ENCODE data around the gene NUP54. TPM values are rescaled to one million over a fixed set of nuclear protein-coding genes. Genes with fewer than 3 reads are reported as not detected.
A peak's percentile ranks its signal among the peaks of the same experiment; 100 is the strongest.

The NUP54 gene
- total RNA-seq, 2 donors from 2014 or later = 63.6 to 72.8 TPM

DNA sequence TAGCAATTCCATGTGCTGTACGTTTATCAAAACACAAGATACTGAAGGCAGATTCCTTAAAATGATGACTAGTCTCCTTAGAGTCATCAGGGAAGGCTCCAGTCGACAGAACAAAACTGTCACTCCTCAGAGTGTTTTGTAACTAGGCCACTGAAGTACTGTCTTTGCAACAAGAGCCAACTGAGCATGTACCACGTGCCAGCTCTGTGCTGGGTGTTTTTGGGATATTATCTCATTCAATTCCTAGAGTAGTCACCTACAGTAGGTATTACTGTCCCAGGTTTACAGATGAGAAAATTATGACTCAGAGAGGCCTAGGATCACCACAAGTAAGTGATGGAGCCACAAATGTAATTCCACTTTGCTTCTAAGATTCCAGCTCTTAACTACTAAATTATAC, 18.3 kb upstream of the NUP54 start:
- ATAC-seq = no peak

DNA sequence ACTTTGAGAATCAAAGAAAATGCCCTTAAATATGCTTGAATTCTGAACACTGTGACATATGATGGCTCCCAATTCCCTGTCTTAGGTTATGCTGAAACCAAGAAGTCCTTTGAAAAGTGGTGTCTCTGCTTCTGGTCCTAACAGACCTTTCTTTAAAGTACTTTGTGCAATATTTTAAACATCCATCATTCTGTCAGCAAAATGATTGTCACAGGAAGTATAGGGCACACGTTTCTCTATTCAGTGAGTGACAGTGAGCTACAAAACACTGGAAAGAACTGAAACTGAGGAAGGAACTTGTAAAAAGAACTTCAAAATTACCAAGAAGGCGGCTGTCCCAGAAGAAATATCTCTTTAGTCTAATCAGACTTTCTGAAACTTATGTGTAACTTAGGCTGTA, 12.2 kb upstream of the NUP54 start:
- H3K36me3 Mint-ChIP-seq = peaks cover 0 to 1% of the 10 kb centered on the region in 2 donors
- peaks cover 0 to 3% of the 10 kb centered on the region in 2 donors for H3K9me3 Mint-ChIP-seq
- no peak for DNase-seq (ENCODE audit: low spot score in 2 of 2)
- ATAC-seq = no peak
- H3K27ac Mint-ChIP-seq = no peak overlapping the region

More for the DNA sequence above, 18.3 kb upstream of the NUP54 start:
- DNase-seq (ENCODE audit: low spot score in 2 of 2) = no peak
- Mint-ChIP-seq H3K9me3 (no peaks in the 10 kb centered on the region), H3K36me3 (no peaks in the 10 kb centered on the region), H3K27ac (no peak overlapping the region)

DNA sequence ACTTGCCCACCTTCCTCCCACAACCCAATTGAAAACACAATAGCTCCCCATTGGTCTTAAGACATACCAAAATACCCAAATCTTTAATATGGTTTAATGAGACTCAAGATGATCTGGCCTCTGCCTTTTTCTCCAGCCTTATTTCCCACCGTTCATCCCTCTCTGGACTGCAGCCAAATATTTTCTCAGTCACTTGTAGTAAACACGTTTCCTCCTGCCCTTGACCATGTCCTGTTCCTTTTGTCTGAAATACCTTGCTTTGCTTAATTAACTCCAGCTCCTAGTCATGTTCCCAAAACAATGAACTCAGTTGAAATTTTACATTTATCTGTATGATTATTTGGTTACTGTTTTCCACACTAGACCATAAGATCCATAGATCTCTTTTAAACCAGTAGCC, 8.4 kb upstream of the NUP54 start:
- H3K36me3 Mint-ChIP-seq = peaks cover 0 to 8% of the 10 kb centered on the region in 2 donors
- ATAC-seq (no peak), DNase-seq (ENCODE audit: low spot score in 2 of 2) (no peak)
- peaks cover 3 to 9% of the 10 kb centered on the region in 2 donors for H3K9me3 Mint-ChIP-seq
- no peak overlapping the region for H3K27ac Mint-ChIP-seq

DNA sequence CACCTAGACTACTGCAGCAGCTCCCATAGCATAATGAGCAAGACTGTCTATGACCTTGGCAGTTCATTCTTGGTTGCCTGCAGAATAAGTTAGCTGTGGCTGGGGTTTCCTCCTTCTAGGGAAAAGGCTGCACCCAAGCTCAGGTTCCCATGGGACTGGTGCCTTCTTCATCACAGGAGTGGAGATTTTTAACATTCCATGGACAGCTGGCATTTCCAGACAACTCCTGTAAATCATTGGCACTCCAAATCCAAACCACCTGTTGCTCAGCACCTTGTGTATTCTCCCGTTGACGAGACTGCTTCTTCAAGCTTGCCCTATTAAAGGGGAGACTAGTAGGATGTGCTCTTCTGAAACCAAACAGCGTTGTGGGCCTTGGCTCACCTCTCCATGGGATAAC, 7.8 kb upstream of the NUP54 start:
- Mint-ChIP-seq H3K9me3 (peaks cover 3 to 9% of the 10 kb centered on the region in 2 donors), H3K36me3 (peaks cover 0 to 8% of the 10 kb centered on the region in 2 donors), H3K27ac (no peak overlapping the region)
- no peak for DNase-seq (ENCODE audit: low spot score in 2 of 2)
- no peak for ATAC-seq

DNA sequence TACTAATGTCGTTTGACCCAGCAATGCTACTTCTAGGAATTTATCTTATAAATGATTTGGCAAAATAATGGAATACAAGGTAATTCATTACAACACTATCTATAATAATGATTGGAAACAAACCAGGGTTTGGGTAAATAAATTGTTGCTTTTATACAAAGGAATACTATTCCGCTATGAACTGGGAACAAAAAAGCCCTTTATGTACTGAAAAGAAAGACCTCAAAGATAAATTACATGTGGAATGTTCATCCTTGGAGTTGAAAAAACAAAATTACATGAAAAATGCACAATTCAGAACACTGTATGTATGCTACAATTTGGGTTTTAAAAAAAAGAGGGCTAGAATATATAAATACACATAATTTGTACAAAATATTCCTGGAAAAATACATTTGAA, 5.2 kb upstream of the NUP54 start:
- no peak for DNase-seq (ENCODE audit: low spot score in 2 of 2)
- Mint-ChIP-seq H3K9me3 (peaks cover 3 to 9% of the 10 kb centered on the region in 2 donors), H3K36me3 (peaks cover 4 to 13% of the 10 kb centered on the region in 2 donors), H3K27ac (no peak overlapping the region)
- ATAC-seq = no peak

DNA sequence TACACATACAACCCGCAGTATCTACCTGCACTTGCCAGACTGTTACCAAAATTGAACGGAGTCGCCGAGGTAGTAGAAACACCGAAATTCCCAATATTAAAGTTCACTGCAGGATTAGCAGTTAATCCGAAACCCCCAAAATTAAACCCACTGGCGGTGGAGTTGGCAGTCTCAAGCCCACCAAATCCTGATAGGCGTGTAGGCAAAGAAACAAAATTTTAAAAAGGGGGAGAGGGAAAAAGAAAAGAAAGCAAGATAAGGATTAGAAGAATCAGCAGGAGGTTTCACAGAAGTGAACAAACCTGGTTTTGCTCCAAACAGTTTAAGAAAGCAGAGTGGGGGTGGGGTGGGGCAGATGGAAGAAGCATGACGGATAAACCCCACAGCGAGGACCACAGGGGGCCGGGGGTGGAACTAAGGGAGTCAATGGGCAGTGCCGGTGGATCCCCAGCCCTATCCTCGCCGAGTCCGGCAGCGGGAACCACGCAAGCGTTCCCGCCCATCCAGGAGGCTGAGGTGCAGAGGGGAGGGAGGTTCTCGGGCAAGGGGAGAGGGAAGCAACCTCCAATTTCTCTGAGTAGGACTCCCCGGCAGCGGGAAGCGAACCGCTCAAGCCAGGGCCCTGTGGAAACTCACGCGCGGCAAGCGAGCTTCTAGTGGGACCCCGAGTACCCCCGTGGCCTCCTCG, 599 bp downstream of the NUP54 start:
- ATAC-seq (peak; percentile 66 to 86), DNase-seq (ENCODE audit: low spot score in 2 of 2) (peak; percentile 41 to 74)
- H3K27ac Mint-ChIP-seq = peak overlapping the region; percentile 95 to 99
- H3K36me3 Mint-ChIP-seq = peaks cover 18 to 21% of the 10 kb centered on the region in 2 donors
- no peaks in the 10 kb centered on the region for H3K9me3 Mint-ChIP-seq

DNA sequence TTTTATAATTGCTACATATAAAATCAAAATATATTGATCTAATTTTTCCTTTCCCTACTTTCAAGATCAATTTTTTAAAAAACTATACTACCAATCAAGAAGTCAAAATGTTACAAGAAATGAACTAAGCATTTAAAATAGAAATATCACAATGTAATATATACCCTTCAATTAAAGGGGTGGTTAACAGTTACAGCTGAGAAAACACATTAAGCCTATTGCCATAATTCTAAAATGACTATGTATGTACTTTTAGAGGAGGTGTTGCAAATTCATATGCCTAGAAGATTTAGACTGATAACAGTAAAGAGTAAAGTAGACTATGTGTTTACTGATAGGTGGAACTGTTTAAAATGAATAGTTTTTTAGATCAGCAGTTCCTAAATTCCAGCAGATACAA, 3.7 kb downstream of the NUP54 start:
- ATAC-seq (no peak), DNase-seq (ENCODE audit: low spot score in 2 of 2) (no peak)
- Mint-ChIP-seq H3K9me3 (no peaks in the 10 kb centered on the region), H3K36me3 (peaks cover 29 to 36% of the 10 kb centered on the region in 2 donors), H3K27ac (no peak overlapping the region)

DNA sequence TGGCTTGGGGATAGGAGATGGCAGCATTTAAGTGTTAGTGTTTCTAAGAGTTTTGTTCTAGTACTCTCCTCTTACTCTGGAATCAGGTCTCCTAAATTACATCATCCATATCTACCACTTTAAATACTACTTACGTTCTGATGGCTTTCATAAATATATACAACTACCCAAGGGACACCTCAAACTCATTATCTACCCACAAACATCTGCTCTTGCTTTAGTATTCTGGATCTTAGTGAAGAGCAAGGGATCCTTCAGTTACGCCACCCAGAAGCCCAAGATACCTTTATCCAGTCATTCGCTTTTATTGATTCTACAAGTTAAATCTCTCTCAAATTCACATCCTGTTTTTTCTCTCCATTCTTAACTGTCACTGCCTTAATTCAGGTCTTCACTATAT, 7.0 kb downstream of the NUP54 start:
- ATAC-seq = no peak
- DNase-seq (ENCODE audit: low spot score in 2 of 2) = no peak
- Mint-ChIP-seq H3K27ac (peak overlapping the region in 1 of 2 donors; percentile 50), H3K36me3 (peaks cover 13 to 26% of the 10 kb centered on the region in 2 donors), H3K9me3 (no peaks in the 10 kb centered on the region)

DNA sequence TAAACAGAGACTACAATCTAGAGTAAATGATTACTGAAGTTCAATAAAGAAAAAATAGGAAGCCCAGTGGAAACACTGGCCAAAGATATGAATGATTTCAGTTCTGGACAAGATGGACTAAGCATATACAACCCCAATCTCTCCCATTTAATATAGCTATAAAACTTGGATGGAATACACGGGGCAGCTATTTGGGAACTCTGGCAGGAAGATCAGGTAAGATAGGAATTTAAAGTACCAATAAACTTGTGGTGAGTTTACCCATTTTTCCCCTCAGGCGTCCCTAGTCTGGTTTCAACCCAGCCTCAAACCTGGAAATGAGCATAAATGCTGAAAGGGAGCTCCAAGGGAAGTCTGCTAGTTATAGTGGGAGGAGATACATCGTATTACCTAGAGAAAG, 20.4 kb downstream of the NUP54 start:
- Mint-ChIP-seq H3K27ac (no peak overlapping the region), H3K36me3 (peaks cover 6 to 29% of the 10 kb centered on the region in 2 donors), H3K9me3 (no peaks in the 10 kb centered on the region)
- ATAC-seq (no peak), DNase-seq (ENCODE audit: low spot score in 2 of 2) (no peak)

DNA sequence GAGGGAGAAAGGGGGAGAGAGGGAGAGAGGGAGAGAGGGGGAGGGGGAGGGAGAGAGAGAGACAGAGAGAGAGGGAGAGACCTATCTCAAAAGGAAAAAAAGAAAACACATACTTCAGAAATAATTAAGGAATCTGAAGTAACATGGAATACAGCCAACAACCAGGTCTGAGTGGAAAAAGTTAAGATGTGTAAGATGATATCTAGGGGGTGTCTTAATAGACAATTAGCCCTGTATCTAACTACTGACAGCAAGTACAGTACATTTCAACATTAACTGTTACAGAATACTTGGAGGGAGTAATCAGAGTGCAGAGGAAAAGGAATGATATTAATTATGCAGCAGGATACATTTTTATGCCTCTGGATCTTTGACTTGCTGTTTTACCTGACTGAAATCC, 22.4 kb downstream of the NUP54 start:
- peaks cover 6 to 35% of the 10 kb centered on the region in 2 donors for H3K36me3 Mint-ChIP-seq
- no peak for ATAC-seq
- H3K27ac Mint-ChIP-seq = no peak overlapping the region
- no peak for DNase-seq (ENCODE audit: low spot score in 2 of 2)
- H3K9me3 Mint-ChIP-seq = no peaks in the 10 kb centered on the region

DNA sequence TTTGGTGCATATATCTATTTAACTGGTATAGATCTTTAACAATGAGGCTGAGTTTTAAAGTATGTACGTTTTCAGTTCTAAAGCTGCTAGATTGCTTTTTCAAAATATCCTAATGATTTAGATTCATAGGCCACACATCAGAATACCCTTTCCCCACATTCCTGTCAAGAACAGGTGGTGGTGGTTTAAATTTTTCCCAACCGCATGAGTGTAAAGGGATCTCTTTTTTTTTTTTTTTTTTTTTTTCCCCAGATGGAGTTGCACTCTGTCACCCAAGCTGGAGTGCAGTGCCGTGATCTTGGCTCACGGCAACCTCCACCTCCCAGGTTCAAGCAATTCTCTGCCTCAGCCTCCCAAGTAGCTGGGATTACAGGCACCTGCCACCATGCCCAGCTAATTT, 28.0 kb downstream of the NUP54 start:
- no peak for ATAC-seq
- DNase-seq (ENCODE audit: low spot score in 2 of 2) = no peak
- Mint-ChIP-seq H3K36me3 (peaks cover 11 to 60% of the 10 kb centered on the region in 2 donors), H3K27ac (no peak overlapping the region), H3K9me3 (no peaks in the 10 kb centered on the region)

DNA sequence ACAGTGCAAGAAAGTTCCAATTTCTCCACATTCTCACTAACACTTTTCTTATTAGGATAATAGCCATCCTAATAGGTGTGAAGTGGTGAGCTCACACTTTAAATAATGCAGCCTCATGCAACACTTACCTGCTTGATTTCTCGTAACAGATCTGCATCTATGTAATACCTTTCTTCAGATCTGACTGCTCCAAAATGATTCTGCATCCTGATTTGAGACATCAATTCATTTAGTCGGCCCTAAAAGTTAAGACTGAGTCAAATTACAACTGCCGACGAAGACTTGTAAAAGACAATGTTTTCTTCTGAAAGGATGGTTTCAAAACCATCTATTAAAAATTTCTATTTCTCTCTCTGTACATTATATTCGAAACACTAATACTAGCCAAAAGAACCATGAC, 30.7 kb downstream of the NUP54 start:
- ATAC-seq (no peak), DNase-seq (ENCODE audit: low spot score in 2 of 2) (no peak)
- Mint-ChIP-seq H3K27ac (no peak overlapping the region), H3K9me3 (no peaks in the 10 kb centered on the region), H3K36me3 (peaks cover 11 to 47% of the 10 kb centered on the region in 2 donors)

DNA sequence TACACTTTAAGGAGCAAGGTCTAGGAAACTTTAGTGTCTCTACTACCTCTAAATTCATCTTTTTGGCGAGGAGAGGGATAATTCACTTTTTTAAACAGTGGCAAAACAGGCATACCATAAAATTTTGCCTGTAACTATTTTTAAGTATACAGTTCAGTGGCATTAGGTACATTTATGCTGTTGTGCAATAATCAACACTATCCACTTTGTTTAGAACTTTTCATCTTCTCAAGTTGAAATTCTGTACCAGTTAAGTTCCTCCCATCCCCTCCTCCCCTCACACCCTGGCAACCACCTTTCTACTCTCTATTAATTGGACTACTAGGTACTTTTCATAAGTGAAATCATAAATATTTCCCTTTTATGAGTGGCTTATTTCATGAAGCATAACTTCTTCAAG, 31.4 kb downstream of the NUP54 start:
- Mint-ChIP-seq H3K9me3 (no peaks in the 10 kb centered on the region), H3K27ac (no peak overlapping the region)

DNA sequence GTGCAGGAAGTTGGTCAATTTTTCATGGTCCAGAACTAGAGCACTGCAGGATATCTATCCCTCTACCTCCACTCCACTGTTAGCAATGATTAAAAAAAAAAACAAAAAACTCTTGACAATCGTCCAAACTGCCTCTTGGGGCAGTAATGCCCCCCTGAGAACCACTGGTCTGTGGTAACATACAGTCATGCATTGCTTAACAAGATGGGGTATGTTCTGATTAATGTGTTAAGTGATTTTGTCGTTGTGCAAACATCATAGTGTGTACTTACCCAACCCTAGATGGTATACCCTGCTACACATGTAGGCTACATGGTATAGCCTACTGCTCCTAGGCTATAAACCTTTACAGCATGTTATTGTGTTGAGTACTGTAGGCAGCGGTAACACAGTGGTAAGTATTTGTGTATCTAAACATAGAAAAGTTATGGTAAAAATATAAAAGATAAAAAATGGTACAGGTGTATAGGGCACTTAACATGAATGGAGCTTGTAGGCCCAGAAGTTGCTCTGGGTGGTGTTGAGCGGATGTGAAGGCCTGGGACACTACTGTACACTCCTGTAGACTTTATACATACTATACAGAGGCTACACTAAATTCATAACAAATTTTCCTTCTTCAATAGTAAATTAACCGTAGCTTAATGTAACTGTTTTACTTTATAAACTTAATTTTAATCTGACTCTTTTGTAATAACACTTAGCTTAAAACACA, 39.6 kb downstream of the NUP54 start:
- ATAC-seq (peak in 1 of 2 donors; percentile 28), DNase-seq (ENCODE audit: low spot score in 2 of 2) (no peak)
- Mint-ChIP-seq H3K9me3 (no peaks in the 10 kb centered on the region), H3K27ac (no peak overlapping the region), H3K36me3 (peaks cover 0 to 8% of the 10 kb centered on the region in 2 donors)

More for the DNA sequence above, 31.4 kb downstream of the NUP54 start:
- DNase-seq (ENCODE audit: low spot score in 2 of 2) = no peak
- peaks cover 11 to 46% of the 10 kb centered on the region in 2 donors for H3K36me3 Mint-ChIP-seq
- ATAC-seq = no peak

DNA sequence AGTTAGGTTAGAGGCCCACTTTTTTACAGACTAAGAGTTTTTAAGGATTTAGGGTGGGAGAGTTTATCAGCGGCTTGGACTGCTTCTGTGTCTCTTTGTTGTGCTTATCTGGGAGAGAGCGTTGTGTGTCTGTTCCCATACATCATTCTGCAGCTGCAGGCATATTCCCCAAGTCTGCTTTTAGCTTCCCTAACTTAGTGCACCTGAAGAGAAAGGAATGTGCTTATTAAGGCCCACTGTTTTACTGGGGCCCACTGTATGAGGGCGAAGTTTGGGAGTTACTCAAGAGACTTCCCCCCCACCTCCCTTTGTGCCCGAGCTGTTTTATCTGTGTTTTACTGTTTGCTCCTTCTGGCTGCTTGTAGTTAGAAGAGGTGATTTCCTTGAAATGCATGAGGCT, 41.8 kb downstream of the NUP54 start:
- Mint-ChIP-seq H3K27ac (no peak overlapping the region), H3K9me3 (no peaks in the 10 kb centered on the region), H3K36me3 (no peaks in the 10 kb centered on the region)
- ATAC-seq = no peak
- DNase-seq (ENCODE audit: low spot score in 2 of 2) = no peak

DNA sequence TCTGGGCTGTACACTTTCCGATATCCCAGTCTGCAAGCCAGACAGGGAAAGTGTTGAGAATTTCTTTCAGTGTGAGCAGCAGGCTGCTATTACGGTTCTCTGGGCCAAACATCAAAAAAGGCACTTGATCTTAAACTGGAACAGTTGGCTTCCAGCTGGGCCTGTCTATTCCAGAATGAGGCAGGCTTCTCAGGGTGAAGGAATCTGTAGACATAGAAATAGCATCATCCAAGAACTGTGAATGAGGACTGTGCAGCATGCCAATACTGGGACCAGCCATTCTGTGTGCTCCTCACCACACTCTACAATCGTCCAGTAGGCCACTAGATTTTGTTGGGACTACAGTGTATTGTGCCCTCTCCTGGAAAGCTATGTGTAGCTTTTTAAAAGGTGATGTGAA, 42.5 kb downstream of the NUP54 start:
- ATAC-seq (no peak), DNase-seq (ENCODE audit: low spot score in 2 of 2) (no peak)
- no peaks in the 10 kb centered on the region for H3K9me3 Mint-ChIP-seq
- no peaks in the 10 kb centered on the region for H3K36me3 Mint-ChIP-seq
- no peak overlapping the region for H3K27ac Mint-ChIP-seq

DNA sequence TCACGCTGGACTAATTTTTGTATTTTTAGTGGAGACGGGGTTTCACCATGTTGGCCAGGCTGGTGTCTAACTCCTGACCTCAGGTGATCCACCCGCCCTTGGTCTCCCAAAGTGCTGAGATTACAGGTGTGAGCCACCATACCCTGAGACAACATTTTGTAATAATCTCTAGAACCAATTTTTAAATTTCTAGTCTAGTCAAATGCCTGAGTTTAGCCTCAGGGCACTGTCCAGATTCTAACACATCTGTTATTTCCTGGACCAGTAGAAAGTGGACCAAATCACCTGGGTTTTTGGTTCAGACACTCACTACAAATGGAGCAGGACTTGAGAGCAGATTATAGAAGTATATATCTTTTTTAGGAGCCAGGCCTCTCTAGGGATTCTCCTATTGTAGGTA, 52.1 kb downstream of the NUP54 start:
- no peak for ATAC-seq
- no peaks in the 10 kb centered on the region for H3K9me3 Mint-ChIP-seq
- H3K36me3 Mint-ChIP-seq = no peaks in the 10 kb centered on the region
- no peak overlapping the region for H3K27ac Mint-ChIP-seq
- no peak for DNase-seq (ENCODE audit: low spot score in 2 of 2)

DNA sequence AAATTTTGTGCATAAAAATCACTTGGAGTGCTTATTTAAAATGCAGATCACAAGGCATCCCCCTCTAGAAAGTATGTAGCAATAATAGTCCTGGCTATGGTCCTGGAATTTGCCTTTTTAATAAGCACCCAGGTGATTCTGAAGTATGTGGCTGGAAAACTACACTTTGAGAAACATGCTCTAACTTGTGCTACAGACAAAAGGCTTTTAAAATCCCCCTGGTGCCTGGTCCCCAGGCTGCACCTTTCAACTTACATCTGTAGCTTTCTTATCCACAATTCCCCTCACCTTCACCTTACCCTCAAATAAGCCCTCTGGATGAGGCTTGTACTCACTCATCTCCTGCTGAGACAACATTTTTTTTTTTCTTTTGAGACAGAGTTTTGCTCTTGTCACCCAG, 52.6 kb downstream of the NUP54 start:
- Mint-ChIP-seq H3K27ac (no peak overlapping the region), H3K9me3 (no peaks in the 10 kb centered on the region), H3K36me3 (no peaks in the 10 kb centered on the region)
- DNase-seq (ENCODE audit: low spot score in 2 of 2) (no peak), ATAC-seq (no peak)
